ENCODE data around the gene CCND3. TPM values are rescaled to one million over a fixed set of nuclear protein-coding genes. Genes with fewer than 3 reads are reported as not detected.

Gene CCND3
- total RNA-seq, 1 donor from 2014 or later, result 10.4 TPM

DNA sequence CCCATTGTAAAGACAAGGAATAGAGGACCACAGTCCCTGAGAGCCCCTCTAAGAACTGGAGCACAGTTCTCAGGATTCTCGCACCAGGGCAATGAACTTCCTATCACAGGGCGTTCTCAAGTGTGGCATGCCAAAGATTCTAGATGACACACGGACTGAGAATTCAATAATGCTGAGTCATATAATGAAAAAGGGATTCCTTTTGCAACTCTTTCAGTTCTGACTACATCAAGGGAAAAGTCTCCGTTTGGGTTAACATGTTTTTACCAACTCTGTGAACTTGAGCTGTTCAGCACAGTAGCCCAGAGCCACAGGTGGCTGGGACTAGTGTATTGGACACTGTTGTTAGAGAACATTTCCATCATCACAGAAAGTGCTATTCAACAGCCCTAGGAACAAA, 24.1 kb downstream of the CCND3 start:
- peaks cover 12% of the 10 kb centered on the region for H3K4me1 Mint-ChIP-seq (ENCODE audit: low read depth)
- no peak for TF ChIP-seq CTCF (IDR thresholded peaks at IDR 0.05; ENCODE audit: unreplicated experiment)
- no peak for DNase-seq (ENCODE audit: low spot score, unreplicated experiment)
- peaks cover 4% of the 10 kb centered on the region for H3K36me3 Mint-ChIP-seq (ENCODE audit: insufficient read depth)
- no peaks in the 10 kb centered on the region for H3K9me3 Mint-ChIP-seq (ENCODE audit: low read depth)
- H3K27ac Mint-ChIP-seq, result peak overlapping the region; percentile 56
- H3K27me3 Mint-ChIP-seq, result no peaks in the 10 kb centered on the region
- H3K4me3 Mint-ChIP-seq (ENCODE audit: low read depth), result no peak overlapping the region

DNA sequence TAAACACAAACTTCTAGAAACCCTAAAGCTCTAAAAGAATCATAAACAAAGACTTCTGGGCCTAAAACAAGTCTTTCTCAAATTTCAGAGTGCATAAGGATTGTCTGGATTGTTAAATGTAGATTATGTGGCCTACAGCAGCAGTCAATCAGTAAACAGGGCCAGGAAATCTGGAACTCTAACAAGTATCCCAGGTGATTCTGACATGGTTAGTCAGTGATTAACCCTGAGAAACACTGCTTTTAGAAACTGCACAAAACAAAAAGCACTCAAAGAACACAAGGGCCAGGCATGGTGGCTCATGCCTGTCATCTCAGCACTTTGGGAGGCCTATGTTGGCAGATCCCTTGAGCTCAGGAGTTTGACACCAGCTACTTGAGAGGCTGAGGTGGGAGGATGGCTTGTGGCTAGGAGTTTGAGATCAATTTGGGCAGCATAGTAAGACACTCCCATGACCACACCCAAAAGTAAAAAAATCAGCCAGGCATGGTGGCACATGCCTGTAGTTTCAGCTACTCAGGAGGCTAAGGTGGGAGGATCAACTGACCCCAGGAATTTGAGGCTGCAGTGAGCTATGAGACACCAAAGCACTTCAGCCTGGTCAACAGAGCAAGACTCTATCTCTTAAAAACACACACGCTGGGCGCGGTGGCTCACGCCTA, 26.6 kb downstream of the CCND3 start:
- Mint-ChIP-seq H3K27ac (peak overlapping the region; percentile 41), H3K9me3 (ENCODE audit: low read depth) (no peaks in the 10 kb centered on the region), H3K36me3 (ENCODE audit: insufficient read depth) (peaks cover 7% of the 10 kb centered on the region), H3K4me1 (ENCODE audit: low read depth) (peaks cover 2% of the 10 kb centered on the region), H3K27me3 (no peaks in the 10 kb centered on the region), H3K4me3 (ENCODE audit: low read depth) (no peak overlapping the region)
- no peak for TF ChIP-seq CTCF (IDR thresholded peaks at IDR 0.05; ENCODE audit: unreplicated experiment)
- DNase-seq (ENCODE audit: low spot score, unreplicated experiment), result no peak

GRCh38 chr6:41914343-41914742, 27.3 kb downstream of the CCND3 start:
- H3K4me1 Mint-ChIP-seq (ENCODE audit: low read depth), result no peaks in the 10 kb centered on the region
- no peak overlapping the region for H3K4me3 Mint-ChIP-seq (ENCODE audit: low read depth)
- no peaks in the 10 kb centered on the region for H3K9me3 Mint-ChIP-seq (ENCODE audit: low read depth)
- H3K36me3 Mint-ChIP-seq (ENCODE audit: insufficient read depth), result peaks cover 8% of the 10 kb centered on the region
- TF ChIP-seq CTCF (IDR thresholded peaks at IDR 0.05; ENCODE audit: unreplicated experiment), result no peak
- DNase-seq (ENCODE audit: low spot score, unreplicated experiment), result no peak
- no peaks in the 10 kb centered on the region for H3K27me3 Mint-ChIP-seq
- peak overlapping the region; percentile 41 for H3K27ac Mint-ChIP-seq

- Mint-ChIP-seq H3K9me3 (ENCODE audit: low read depth) (no peaks in the 10 kb centered on the region), H3K36me3 (ENCODE audit: insufficient read depth) (peaks cover 12% of the 10 kb centered on the region), H3K27ac (no peak overlapping the region), H3K4me1 (ENCODE audit: low read depth) (no peaks in the 10 kb centered on the region), H3K27me3 (no peaks in the 10 kb centered on the region), H3K4me3 (ENCODE audit: low read depth) (no peak overlapping the region)
- DNase-seq (ENCODE audit: low spot score, unreplicated experiment), result no peak
- no peak for TF ChIP-seq CTCF (IDR thresholded peaks at IDR 0.05; ENCODE audit: unreplicated experiment)
These were observed 31.9 kb downstream of the CCND3 start for GRCh38 chr6:41909727-41910126.

DNA sequence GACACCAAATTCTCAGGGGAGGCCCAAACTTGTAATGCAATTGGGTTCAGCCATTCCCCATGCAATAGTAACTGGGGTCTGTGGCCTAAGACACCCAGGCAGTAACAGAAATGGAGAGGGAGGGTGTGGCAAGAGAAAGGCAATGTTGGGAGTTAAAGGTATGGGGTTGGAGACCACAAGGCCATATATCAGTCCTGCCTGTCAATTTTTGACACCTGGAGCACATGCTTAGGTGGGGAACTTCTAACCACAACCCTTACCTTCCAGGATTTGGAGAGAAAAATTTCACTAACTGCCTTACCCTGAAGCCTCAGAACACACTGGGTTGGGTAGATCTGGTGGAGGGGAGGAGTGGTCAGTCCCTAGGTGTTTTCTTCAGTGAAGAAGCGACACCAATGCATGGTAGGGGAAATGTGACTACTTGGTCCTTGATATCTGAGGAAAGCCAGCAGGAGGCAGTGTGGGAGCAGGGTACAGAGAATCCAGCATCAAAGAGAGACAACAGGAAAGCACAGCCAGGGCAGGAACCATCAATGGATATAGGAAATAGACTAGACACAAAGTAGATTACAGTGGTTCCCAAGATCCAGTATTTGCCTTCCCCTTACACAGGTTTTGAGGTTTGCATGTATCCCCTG, 39.6 kb downstream of the CCND3 start:
- Mint-ChIP-seq H3K36me3 (ENCODE audit: insufficient read depth) (peaks cover 5% of the 10 kb centered on the region), H3K9me3 (ENCODE audit: low read depth) (no peaks in the 10 kb centered on the region), H3K4me1 (ENCODE audit: low read depth) (no peaks in the 10 kb centered on the region), H3K27me3 (no peaks in the 10 kb centered on the region), H3K27ac (no peak overlapping the region), H3K4me3 (ENCODE audit: low read depth) (no peak overlapping the region)
- TF ChIP-seq CTCF (IDR thresholded peaks at IDR 0.05; ENCODE audit: unreplicated experiment), result no peak
- no peak for DNase-seq (ENCODE audit: low spot score, unreplicated experiment)
